NCI-H2029 (cell line): Measurements from ENCODE around the gene AKAP11.
"Not testable (repeated sequence)": the region's sequence is repeated elsewhere in the genome, so short reads cannot be mapped to it uniquely, and the experiment has no call there.

Source experiments
- DNase-seq: peaks from one replicate; lab custom pipeline; 2025; lab: John Stamatoyannopoulos, UW

Gene AKAP11

GRCh38 chr13:42272115-42272803, at the start of gene AKAP11:
AKAP11 (plus strand) TSS chr13:42272152; CDS start chr13:42286349, 14,197 bp downstream.
- DNase-seq = peak; percentile 23

- DNase-seq = no peak
These were observed 48.3 kb upstream of the AKAP11 start for GRCh38 chr13:42223681-42224080.

- DNase-seq = no peak
These were observed 46.9 kb upstream of the AKAP11 start for GRCh38 chr13:42225051-42225450.

GRCh38 chr13:42226759-42227158, 45.2 kb upstream of the AKAP11 start:
- DNase-seq = not testable (repeated sequence)

- DNase-seq = no peak
These were observed 43.4 kb upstream of the AKAP11 start for GRCh38 chr13:42228527-42228926.

GRCh38 chr13:42229287-42229686, 42.7 kb upstream of the AKAP11 start:
- DNase-seq = no peak

- DNase-seq = no peak
These were observed 39.3 kb upstream of the AKAP11 start for GRCh38 chr13:42232671-42233070.

GRCh38 chr13:42233726-42234125, 38.2 kb upstream of the AKAP11 start:
- no peak for DNase-seq

- no peak for DNase-seq
These were observed 32.8 kb upstream of the AKAP11 start for GRCh38 chr13:42239161-42239560.

- no peak for DNase-seq
These were observed 32.3 kb upstream of the AKAP11 start for GRCh38 chr13:42239644-42240043.

GRCh38 chr13:42246541-42246940, 25.4 kb upstream of the AKAP11 start:
- DNase-seq = no peak

GRCh38 chr13:42247883-42248282, 24.1 kb upstream of the AKAP11 start:
- no peak for DNase-seq

GRCh38 chr13:42255886-42256285, 16.1 kb upstream of the AKAP11 start:
- DNase-seq = no peak

- no peak for DNase-seq
These were observed 13.2 kb upstream of the AKAP11 start for GRCh38 chr13:42258747-42259146.

- DNase-seq = no peak
These were observed 12.4 kb upstream of the AKAP11 start for GRCh38 chr13:42259515-42259914.

GRCh38 chr13:42260903-42261654, 10.9 kb upstream of the AKAP11 start:
- DNase-seq = no peak

- DNase-seq = no peak
These were observed 5.5 kb upstream of the AKAP11 start for GRCh38 chr13:42266473-42266872.

GRCh38 chr13:42270160-42270856, 1.6 kb upstream of the AKAP11 start:
- no peak for DNase-seq

GRCh38 chr13:42270857-42271215, 1.1 kb upstream of the AKAP11 start:
- no peak for DNase-seq

GRCh38 chr13:42271337-42272114, 426 bp upstream of the AKAP11 start:
- DNase-seq = peak; percentile 92

GRCh38 chr13:42272804-42273175, 838 bp downstream of the AKAP11 start:
- DNase-seq = no peak

GRCh38 chr13:42274386-42275097, 2.6 kb downstream of the AKAP11 start:
- DNase-seq = no peak
